H9 (cell line): ENCODE data around the gene FAM210B. TPM values are rescaled to one million over a fixed set of nuclear protein-coding genes. Genes with fewer than 3 reads are reported as not detected.

Experiments used
- DNase-seq: peaks from one replicate; pipeline ENCODE4 v3.0.0-alpha.2; 2017
- H2AFZ ChIP-seq: one replicate; pipeline ENCODE4 v1.6.1; 2013; ENCODE audit warnings: mild to moderate bottlenecking, low read length, control low read depth, moderate library complexity
- H2AK5ac ChIP-seq: 2 replicates; pipeline ENCODE4 v1.6.1; 2013; ENCODE audit warnings: low read length, control low read depth, mixed read lengths; ENCODE audit not compliant: insufficient read length
- H2BK120ac ChIP-seq: one replicate; pipeline ENCODE4 v1.6.1; 2013; ENCODE audit warnings: low read depth, mild to moderate bottlenecking, low read length, control low read depth, inconsistent platforms; ENCODE audit not compliant: poor library complexity, severe bottlenecking
- H2BK12ac ChIP-seq: 2 replicates; pipeline ENCODE4 v1.6.1; 2013; ENCODE audit warnings: low read length, control low read depth, mixed read lengths, low read depth; ENCODE audit not compliant: insufficient read length
- H2BK15ac ChIP-seq: 2 replicates; pipeline ENCODE4 v1.6.1; 2013; ENCODE audit warnings: low read depth, low read length, control low read depth
- H2BK20ac ChIP-seq: one replicate; pipeline ENCODE4 v1.6.1; 2013; ENCODE audit warnings: low read depth, mild to moderate bottlenecking, low read length, control low read depth, inconsistent platforms; ENCODE audit not compliant: poor library complexity, severe bottlenecking
- H2BK5ac ChIP-seq: 2 replicates; pipeline ENCODE4 v1.6.1; 2013; ENCODE audit warnings: low read length, control low read depth, mixed read lengths; ENCODE audit not compliant: insufficient read length
- H3K14ac ChIP-seq: 2 replicates; pipeline ENCODE4 v1.6.1; 2013; ENCODE audit warnings: low read length, control low read depth; ENCODE audit not compliant: insufficient read depth
- H3K18ac ChIP-seq: 2 replicates; pipeline ENCODE4 v1.6.1; 2013; ENCODE audit warnings: low read depth, mild to moderate bottlenecking, mixed read lengths, low read length, control low read depth; ENCODE audit not compliant: insufficient read length
- H3K23ac ChIP-seq: 2 replicates; pipeline ENCODE4 v1.6.1; 2013; ENCODE audit warnings: low read length, control low read depth, mixed read lengths, low read depth; ENCODE audit not compliant: insufficient read length
- H3K23me2 ChIP-seq: 2 replicates; pipeline ENCODE4 v1.6.1; 2013; ENCODE audit warnings: low read depth, mild to moderate bottlenecking, mixed read lengths, low read length, control low read depth; ENCODE audit not compliant: insufficient read length, poor library complexity, severe bottlenecking
- H3K27ac ChIP-seq: 2 replicates; pipeline ENCODE4 v1.5.1; 2013; ENCODE audit warnings: low read length, control low read depth, mixed read lengths, low read depth; ENCODE audit not compliant: insufficient read length
- H3K27me3 ChIP-seq: 2 replicates; pipeline ENCODE4 v1.6.1; 2013; ENCODE audit warnings: low read length, control low read depth, inconsistent platforms; ENCODE audit not compliant: insufficient read depth
- H3K4ac ChIP-seq: 2 replicates; pipeline ENCODE4 v1.6.1; 2013; ENCODE audit warnings: low read depth, mild to moderate bottlenecking, control low read depth, inconsistent platforms, low read length, moderate library complexity
- H3K4me1 ChIP-seq: 2 replicates; pipeline ENCODE4 v1.6.1; 2013; ENCODE audit warnings: low read length, control low read depth, inconsistent platforms; ENCODE audit not compliant: insufficient read depth
- H3K4me2 ChIP-seq: 2 replicates; pipeline ENCODE4 v1.6.1; 2013; ENCODE audit warnings: low read length, control low read depth, mixed read lengths; ENCODE audit not compliant: insufficient read length, insufficient read depth
- H3K56ac ChIP-seq: 2 replicates; pipeline ENCODE4 v1.6.1; 2013; ENCODE audit warnings: low read depth, mild to moderate bottlenecking, mixed read lengths, low read length, control low read depth; ENCODE audit not compliant: insufficient read length
- H3K79me1 ChIP-seq: 2 replicates; pipeline ENCODE4 v1.6.1; 2013; ENCODE audit warnings: low read depth, mild to moderate bottlenecking, moderate library complexity, low read length, control low read depth, inconsistent platforms; ENCODE audit not compliant: insufficient read depth, poor library complexity, severe bottlenecking
- H3K79me2 ChIP-seq: 2 replicates; pipeline ENCODE4 v1.6.1; 2013; ENCODE audit warnings: low read length, control low read depth, inconsistent platforms; ENCODE audit not compliant: insufficient read depth
- H3K9ac ChIP-seq: 2 replicates; pipeline ENCODE4 v1.6.1; 2013; ENCODE audit warnings: low read length, control low read depth, mixed read lengths; ENCODE audit not compliant: insufficient read length; ENCODE audit errors: extremely low read depth
- H3K9me3 ChIP-seq: one replicate; pipeline ENCODE4 v1.6.1; 2013; ENCODE audit warnings: low read depth, low read length, inconsistent platforms; ENCODE audit not compliant: control insufficient read depth
- H3T11ph ChIP-seq: one replicate; pipeline ENCODE4 v1.6.1; 2013; ENCODE audit warnings: mild to moderate bottlenecking, low read length, control low read depth, inconsistent platforms
- H4K20me1 ChIP-seq: one replicate; pipeline ENCODE4 v1.6.1; 2013; ENCODE audit not compliant: control insufficient read depth, insufficient read length, insufficient read depth
- H4K5ac ChIP-seq: 2 replicates; pipeline ENCODE4 v1.6.1; 2013; ENCODE audit warnings: low read depth, mild to moderate bottlenecking, mixed read lengths, low read length, control low read depth; ENCODE audit not compliant: insufficient read length
- H4K8ac ChIP-seq: replicated peaks from 2 replicates; pipeline ENCODE4 v1.6.1; 2013; ENCODE audit warnings: low read length, control low read depth, mixed read lengths, low read depth; ENCODE audit not compliant: insufficient read length
- H4K91ac ChIP-seq: 2 replicates; pipeline ENCODE4 v1.6.1; 2013; ENCODE audit warnings: low read depth, mild to moderate bottlenecking, moderate library complexity, mixed read lengths, low read length, control low read depth; ENCODE audit not compliant: insufficient read length
- H3K27ac Mint-ChIP-seq, 3 experiments: 2 replicates in 2 of 3; 3 replicates in 1 of 3; pipeline ENCODE4 v1.8.0; 2020 to 2021; ENCODE audit warnings: mixed read lengths in 3 of 3, mild to moderate bottlenecking in 1 of 3, moderate library complexity in 1 of 3
- H3K27me3 Mint-ChIP-seq: 2 replicates; pipeline ENCODE4 v1.8.0; 2021; ENCODE audit warnings: low read depth, mild to moderate bottlenecking, moderate library complexity, mixed read lengths
- H3K36me3 Mint-ChIP-seq, 3 experiments: 2 replicates in 2 of 3; 3 replicates in 1 of 3; pipeline ENCODE4 v1.8.0; 2020 to 2021; ENCODE audit warnings: low read depth in 3 of 3, mixed read lengths in 3 of 3; ENCODE audit not compliant: insufficient read depth in 1 of 3
- H3K4me1 Mint-ChIP-seq, 2 experiments: 2 replicates each; pipeline ENCODE4 v1.8.0; 2020; ENCODE audit warnings: mixed read lengths in 2 of 2
- H3K4me3 Mint-ChIP-seq, 2 experiments: 2 replicates in 1 of 2; 3 replicates in 1 of 2; pipeline ENCODE4 v1.8.0; 2020 to 2021; ENCODE audit warnings: mild to moderate bottlenecking in 2 of 2, mixed read lengths in 2 of 2, moderate library complexity in 1 of 2
- H3K9me3 Mint-ChIP-seq, 2 experiments: 2 replicates in 1 of 2; 3 replicates in 1 of 2; pipeline ENCODE4 v1.8.0; 2020; ENCODE audit warnings: mild to moderate bottlenecking in 2 of 2, mixed read lengths in 2 of 2, moderate library complexity in 1 of 2
- WGBS: extraction: QIAGEN DNeasy Blood & Tissue Kit; methylation state at CpG from one replicate; pipeline ENCODE4 v1.1.7; 2013; ENCODE audit warnings: missing lambda C conversion rate, low lambda C conversion rate, mixed read lengths; ENCODE audit not compliant: insufficient read length; ENCODE audit errors: extremely low coverage; 5-methylcytosine and 5-hydroxymethylcytosine counted together
- total RNA-seq: library from RNA; stranded (reverse); gene quantifications from 2 replicates; pipeline ENCODE4 v1.2.1, GENCODE V29; 2021
- TF ChIP-seq, protein P1 (sequence below): fragments of 200-600 bp; sonication (generic); conservative IDR thresholded peaks from 3 replicates; pipeline ENCODE4 v1.8.0; 2021; ENCODE audit warnings: antibody characterized with exemption, mild to moderate bottlenecking

The FAM210B gene
- total RNA-seq, 1 experiment from 2014 or later = 24.2 TPM

DNA sequence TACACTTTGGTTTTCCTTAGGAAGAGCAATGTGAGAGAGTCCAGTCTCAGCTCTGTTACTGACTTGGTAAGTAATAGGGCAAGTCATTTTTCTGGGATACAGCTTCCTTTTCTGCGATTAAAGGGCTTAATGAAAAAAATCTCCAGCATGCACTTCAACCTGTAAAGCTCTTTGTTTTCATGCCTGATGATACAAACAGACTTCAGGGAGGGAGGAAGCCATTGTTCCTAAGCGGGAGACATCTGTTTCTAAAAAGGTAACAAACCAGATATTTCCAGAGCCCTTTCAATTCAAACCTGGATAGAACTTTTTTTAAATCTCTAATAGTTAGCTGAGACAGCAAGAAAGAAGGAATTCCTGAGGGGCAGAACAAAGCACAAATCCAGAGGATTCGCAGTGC lies 48.1 kb downstream of the FAM210B start:
- Histone ChIP-seq H2BK5ac (no peak overlapping the region), H3K27ac (no peak overlapping the region), H3K79me1 (no peaks in the 10 kb centered on the region), H2BK120ac (no peak overlapping the region), H3K23ac (no peak overlapping the region), H2AK5ac (no peak overlapping the region), H3K4ac (no peak overlapping the region), H2BK15ac (no peak overlapping the region), H3K9ac (no peak overlapping the region), H4K20me1 (no peaks in the 10 kb centered on the region), H2AFZ (no peak overlapping the region), H3K79me2 (no peaks in the 10 kb centered on the region), H3K14ac (no peak overlapping the region), H4K8ac (no peak overlapping the region), H2BK20ac (no peak overlapping the region), H3K18ac (no peak overlapping the region), H4K91ac (no peak overlapping the region), H3K27me3 (no peaks in the 10 kb centered on the region), H2BK12ac (no peak overlapping the region), H3T11ph (no peak overlapping the region), H3K4me2 (no peak overlapping the region), H3K56ac (no peak overlapping the region), H3K9me3 (no peaks in the 10 kb centered on the region), H3K4me1 (no peaks in the 10 kb centered on the region), H3K23me2 (no peaks in the 10 kb centered on the region), H4K5ac (no peak overlapping the region)
- peaks cover 26 to 62% (median 53%) of the 10 kb centered on the region in 3 experiments for H3K36me3 Mint-ChIP-seq
- DNase-seq = no peak
- H3K27ac Mint-ChIP-seq = no peak overlapping the region
- WGBS = no CpG with 5 or more reads among the region's 3 CpGs
- H3K27me3 Mint-ChIP-seq = no peaks in the 10 kb centered on the region
- TF ChIP-seq, protein P1, sequence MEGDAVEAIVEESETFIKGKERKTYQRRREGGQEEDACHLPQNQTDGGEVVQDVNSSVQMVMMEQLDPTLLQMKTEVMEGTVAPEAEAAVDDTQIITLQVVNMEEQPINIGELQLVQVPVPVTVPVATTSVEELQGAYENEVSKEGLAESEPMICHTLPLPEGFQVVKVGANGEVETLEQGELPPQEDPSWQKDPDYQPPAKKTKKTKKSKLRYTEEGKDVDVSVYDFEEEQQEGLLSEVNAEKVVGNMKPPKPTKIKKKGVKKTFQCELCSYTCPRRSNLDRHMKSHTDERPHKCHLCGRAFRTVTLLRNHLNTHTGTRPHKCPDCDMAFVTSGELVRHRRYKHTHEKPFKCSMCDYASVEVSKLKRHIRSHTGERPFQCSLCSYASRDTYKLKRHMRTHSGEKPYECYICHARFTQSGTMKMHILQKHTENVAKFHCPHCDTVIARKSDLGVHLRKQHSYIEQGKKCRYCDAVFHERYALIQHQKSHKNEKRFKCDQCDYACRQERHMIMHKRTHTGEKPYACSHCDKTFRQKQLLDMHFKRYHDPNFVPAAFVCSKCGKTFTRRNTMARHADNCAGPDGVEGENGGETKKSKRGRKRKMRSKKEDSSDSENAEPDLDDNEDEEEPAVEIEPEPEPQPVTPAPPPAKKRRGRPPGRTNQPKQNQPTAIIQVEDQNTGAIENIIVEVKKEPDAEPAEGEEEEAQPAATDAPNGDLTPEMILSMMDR = no peak
- no peaks in the 10 kb centered on the region for H3K4me1 Mint-ChIP-seq
- no peaks in the 10 kb centered on the region for H3K9me3 Mint-ChIP-seq
- no peak overlapping the region for H3K4me3 Mint-ChIP-seq
